AG09319 (cell line): ENCODE measurements around the gene VSNL1.
A peak's percentile ranks its signal among the peaks of the same experiment; 100 is the strongest.

ENCODE experiments used
- DNase-seq: peaks from one replicate; pipeline ENCODE4 v3.0.0-alpha.2; 2010; ENCODE audit warnings: low read depth; ENCODE audit errors: extremely low read depth
- TF ChIP-seq, protein P1 (sequence below): IDR thresholded peaks from 2 replicates; pipeline ENCODE4 v1.5.1; 2011; ENCODE audit warnings: low read depth, mild to moderate bottlenecking, inconsistent platforms, low read length, moderate library complexity

Gene VSNL1

GRCh38 chr2:17672583-17673317, 132.3 kb downstream of the VSNL1 start:
- TF ChIP-seq, protein P1, sequence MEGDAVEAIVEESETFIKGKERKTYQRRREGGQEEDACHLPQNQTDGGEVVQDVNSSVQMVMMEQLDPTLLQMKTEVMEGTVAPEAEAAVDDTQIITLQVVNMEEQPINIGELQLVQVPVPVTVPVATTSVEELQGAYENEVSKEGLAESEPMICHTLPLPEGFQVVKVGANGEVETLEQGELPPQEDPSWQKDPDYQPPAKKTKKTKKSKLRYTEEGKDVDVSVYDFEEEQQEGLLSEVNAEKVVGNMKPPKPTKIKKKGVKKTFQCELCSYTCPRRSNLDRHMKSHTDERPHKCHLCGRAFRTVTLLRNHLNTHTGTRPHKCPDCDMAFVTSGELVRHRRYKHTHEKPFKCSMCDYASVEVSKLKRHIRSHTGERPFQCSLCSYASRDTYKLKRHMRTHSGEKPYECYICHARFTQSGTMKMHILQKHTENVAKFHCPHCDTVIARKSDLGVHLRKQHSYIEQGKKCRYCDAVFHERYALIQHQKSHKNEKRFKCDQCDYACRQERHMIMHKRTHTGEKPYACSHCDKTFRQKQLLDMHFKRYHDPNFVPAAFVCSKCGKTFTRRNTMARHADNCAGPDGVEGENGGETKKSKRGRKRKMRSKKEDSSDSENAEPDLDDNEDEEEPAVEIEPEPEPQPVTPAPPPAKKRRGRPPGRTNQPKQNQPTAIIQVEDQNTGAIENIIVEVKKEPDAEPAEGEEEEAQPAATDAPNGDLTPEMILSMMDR: no peak
- peak; percentile 4 for DNase-seq

- DNase-seq: no peak
- TF ChIP-seq, protein P1: no peak
These were observed 134.3 kb downstream of the VSNL1 start for GRCh38 chr2:17674817-17675216.

- TF ChIP-seq, protein P1: no peak
- DNase-seq: no peak
These were observed 139.6 kb downstream of the VSNL1 start for GRCh38 chr2:17680119-17680518.

DNA sequence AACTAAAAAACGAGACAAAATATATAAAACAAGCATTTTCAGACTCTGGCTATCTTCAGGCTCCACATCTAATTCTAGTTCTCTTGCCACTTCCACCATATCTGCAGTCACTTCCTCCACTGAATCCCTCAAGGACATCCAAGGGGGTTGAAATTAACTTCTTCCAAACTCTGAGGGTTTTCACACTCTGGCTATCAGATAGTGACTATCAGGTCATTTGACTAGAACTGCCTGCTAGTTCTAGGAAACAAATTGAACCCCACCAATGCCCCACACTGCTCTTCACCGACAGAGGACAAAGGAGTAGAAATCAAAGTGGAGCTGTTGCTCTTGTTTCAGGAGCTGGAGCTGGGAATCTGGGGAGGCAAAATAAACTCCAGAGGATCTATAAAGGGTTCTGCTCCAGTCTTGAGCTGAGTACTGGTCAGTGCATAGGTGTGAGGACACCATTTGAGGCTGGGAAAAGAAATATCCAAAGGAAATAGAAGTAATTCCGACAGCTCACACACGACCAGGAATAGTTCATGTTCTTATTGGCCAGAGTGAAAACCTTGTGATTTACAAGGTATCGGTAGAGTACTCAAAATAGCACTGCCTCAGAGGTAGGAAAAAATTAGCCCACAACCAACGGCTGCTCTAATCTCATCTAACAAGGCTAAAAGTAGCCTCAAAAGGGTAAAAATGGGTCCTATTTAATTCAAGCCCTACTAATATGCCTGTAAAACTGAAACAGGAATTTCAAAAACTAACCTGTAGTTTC, 141.8 kb downstream of the VSNL1 start:
- TF ChIP-seq, protein P1: no peak
- no peak for DNase-seq

GRCh38 chr2:17683981-17684380, 143.5 kb downstream of the VSNL1 start:
- TF ChIP-seq, protein P1: no peak
- no peak for DNase-seq

DNA sequence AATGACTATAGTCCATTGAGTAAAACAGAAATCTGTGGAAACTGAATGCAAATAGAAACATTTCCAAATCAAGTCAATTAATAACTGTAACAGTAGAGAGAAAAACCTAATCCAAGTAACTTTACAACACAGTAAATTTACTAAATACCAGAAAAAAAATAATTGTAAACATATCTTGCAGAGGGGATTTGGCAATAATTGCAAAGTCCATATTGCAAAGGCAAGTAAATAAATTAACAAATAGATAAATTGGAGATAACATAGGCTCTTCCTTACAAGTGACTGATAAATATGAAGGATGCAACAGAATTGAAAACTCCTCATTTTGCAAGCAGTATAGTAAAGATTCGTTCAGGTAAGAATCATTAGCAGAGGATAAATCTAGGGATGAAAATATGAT, 148.1 kb downstream of the VSNL1 start:
- no peak for DNase-seq
- TF ChIP-seq, protein P1: no peak

DNA sequence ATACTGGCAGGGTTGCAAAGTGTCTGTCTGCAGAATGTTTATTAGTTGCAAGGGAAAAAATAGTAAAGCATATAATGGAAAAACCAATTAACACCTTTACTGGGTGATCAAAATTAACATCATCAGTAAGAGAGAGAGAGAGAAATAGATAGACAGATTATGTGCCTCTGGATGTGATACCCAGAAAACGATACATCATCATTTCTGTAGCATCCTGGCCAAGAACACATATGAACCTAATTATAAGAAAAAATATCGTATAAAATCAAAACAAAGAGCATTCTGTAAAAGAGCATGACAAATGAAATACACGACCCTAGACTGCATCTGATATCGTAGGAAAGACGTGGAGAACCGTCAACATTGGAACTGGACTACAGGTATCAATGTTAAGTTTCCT, 148.5 kb downstream of the VSNL1 start:
- TF ChIP-seq, protein P1: no peak
- DNase-seq: no peak
